ENCODE results near the gene AKAP5. TPM values are rescaled to one million over a fixed set of nuclear protein-coding genes. Genes with fewer than 3 reads are reported as not detected.

AKAP5 gene
- total and polyA plus RNA-seq, 8 donors: 1.7 to 3.6 (median 2.8) TPM

DNA sequence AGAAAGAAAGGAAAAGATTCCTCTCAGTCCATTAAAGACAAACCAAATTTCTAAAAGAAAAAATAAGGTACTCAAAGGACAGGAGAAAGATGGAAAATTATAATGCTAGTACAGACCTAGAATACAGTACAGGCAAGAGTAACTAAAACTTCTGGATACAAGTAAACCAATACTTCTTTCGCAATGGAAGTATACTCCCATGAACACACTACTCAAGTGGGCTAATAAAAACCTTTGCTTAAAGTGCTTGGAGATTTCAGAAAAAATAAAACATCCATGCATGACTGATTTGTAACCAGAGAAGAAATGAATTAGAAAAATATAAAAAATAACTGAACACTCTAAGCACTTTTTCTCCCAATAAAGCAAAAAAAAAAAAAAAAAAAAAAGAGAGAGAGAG, 34.8 kb downstream of the AKAP5 start:
- no peak for ATAC-seq
- intact Hi-C loops (cut with DNase I): no loop called here
- Histone ChIP-seq H3K36me3 (peaks cover 0 to 6% of the 10 kb centered on the region in 2 donors), H3K4me1 (peaks cover 19 to 38% of the 10 kb centered on the region in 2 donors), H3K4me3 (no peak overlapping the region), H3K27ac (no peak overlapping the region), H3K27me3 (no peaks in the 10 kb centered on the region), H3K9me3 (no peaks in the 10 kb centered on the region)
- TF ChIP-seq, protein P1, sequence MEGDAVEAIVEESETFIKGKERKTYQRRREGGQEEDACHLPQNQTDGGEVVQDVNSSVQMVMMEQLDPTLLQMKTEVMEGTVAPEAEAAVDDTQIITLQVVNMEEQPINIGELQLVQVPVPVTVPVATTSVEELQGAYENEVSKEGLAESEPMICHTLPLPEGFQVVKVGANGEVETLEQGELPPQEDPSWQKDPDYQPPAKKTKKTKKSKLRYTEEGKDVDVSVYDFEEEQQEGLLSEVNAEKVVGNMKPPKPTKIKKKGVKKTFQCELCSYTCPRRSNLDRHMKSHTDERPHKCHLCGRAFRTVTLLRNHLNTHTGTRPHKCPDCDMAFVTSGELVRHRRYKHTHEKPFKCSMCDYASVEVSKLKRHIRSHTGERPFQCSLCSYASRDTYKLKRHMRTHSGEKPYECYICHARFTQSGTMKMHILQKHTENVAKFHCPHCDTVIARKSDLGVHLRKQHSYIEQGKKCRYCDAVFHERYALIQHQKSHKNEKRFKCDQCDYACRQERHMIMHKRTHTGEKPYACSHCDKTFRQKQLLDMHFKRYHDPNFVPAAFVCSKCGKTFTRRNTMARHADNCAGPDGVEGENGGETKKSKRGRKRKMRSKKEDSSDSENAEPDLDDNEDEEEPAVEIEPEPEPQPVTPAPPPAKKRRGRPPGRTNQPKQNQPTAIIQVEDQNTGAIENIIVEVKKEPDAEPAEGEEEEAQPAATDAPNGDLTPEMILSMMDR (IDR thresholded peaks at IDR 0.05): no peak
- DNase-seq: no peak

DNA sequence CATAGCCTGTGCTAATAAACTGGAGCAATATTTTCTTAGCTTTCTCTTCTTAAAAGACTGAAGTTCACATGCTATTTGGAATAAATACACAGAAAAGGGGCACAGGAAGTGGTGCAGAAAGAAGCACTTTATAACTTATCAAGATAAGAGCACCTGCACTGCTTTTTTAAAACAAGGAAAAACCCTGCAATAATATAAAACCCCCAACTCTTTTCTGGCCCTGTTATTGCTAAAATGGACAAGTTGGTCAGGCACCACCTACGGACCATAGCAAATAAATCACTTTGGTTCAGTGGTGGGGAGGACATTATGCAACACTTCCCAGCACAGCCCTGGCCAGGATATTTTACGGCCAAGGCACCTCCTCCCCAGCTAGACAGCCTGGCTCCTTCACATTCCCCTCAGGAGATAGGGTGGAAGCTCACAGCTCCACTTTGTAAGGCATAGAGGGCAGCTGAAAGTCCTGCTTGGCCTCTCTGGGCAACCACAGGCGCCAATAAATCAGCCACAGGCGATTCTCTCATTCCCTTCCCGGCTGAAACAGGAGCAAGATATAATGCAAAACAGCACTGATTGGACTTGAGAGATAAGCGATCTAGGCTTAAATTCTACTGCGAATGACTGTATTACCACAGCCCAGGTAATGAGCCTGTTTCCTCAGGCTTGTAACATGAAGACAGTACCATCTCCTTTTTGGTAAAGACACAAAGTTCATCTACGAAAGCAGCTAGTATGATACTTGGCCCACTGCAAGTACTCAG, 36.3 kb downstream of the AKAP5 start:
- TF ChIP-seq, protein P1 (IDR thresholded peaks at IDR 0.05): no peak

GRCh38 chr14:64502456-64502855, 37.2 kb downstream of the AKAP5 start:
- intact Hi-C loops (cut with DNase I): no loop called here
- TF ChIP-seq, protein P1 (IDR thresholded peaks at IDR 0.05): no peak
- Histone ChIP-seq H3K9me3 (no peaks in the 10 kb centered on the region), H3K27me3 (no peaks in the 10 kb centered on the region), H3K4me1 (peaks cover 31 to 58% of the 10 kb centered on the region in 2 donors), H3K4me3 (peak overlapping the region; percentile 86), H3K27ac (peak overlapping the region; percentile 100), H3K36me3 (peaks cover 0 to 6% of the 10 kb centered on the region in 2 donors)
- no peak for ATAC-seq
- no peak for DNase-seq

More for the DNA sequence above, 36.3 kb downstream of the AKAP5 start:
- peak in 1 of 4 donors; percentile 53 for DNase-seq
- Histone ChIP-seq H3K27me3 (no peaks in the 10 kb centered on the region), H3K4me3 (peak overlapping the region in 1 of 2 donors; percentile 86), H3K36me3 (peaks cover 0 to 6% of the 10 kb centered on the region in 2 donors), H3K4me1 (peaks cover 28 to 49% of the 10 kb centered on the region in 2 donors), H3K9me3 (no peaks in the 10 kb centered on the region), H3K27ac (peak overlapping the region; percentile 100)
- intact Hi-C loops (cut with DNase I): no loop called here
- peak; percentile 3 for ATAC-seq

GRCh38 chr14:64502887-64503433, 37.7 kb downstream of the AKAP5 start:
- TF ChIP-seq, protein P1 (IDR thresholded peaks at IDR 0.05): no peak
- ATAC-seq: no peak
- Histone ChIP-seq H3K9me3 (no peaks in the 10 kb centered on the region), H3K27me3 (no peaks in the 10 kb centered on the region), H3K27ac (peak overlapping the region; percentile 100), H3K4me3 (peak overlapping the region; percentile 86), H3K4me1 (peaks cover 34 to 63% of the 10 kb centered on the region in 2 donors), H3K36me3 (peaks cover 0 to 5% of the 10 kb centered on the region in 2 donors)
- intact Hi-C loops (cut with DNase I): no loop called here
- DNase-seq: peak in 1 of 4 donors; percentile 42
